GM12878 (cell line): ENCODE data around the gene TNFRSF8. TPM values are rescaled to one million over a fixed set of nuclear protein-coding genes. Genes with fewer than 3 reads are reported as not detected.

ENCODE experiments used
- CHD4 ChIP-seq: fragments of 200-600 bp; sonication (generic); IDR thresholded peaks from 2 replicates; pipeline ENCODE4 v1.6.1; 2016; ENCODE audit warnings: mild to moderate bottlenecking
- HCFC1 ChIP-seq: fragments of 150-350 bp; IDR thresholded peaks from 2 replicates; pipeline ENCODE4 v1.6.1; 2014; ENCODE audit warnings: low read length
- NFYA ChIP-seq: IDR thresholded peaks from 2 replicates; pipeline ENCODE4 v1.6.1; 2011; ENCODE audit warnings: low read depth, mild to moderate bottlenecking, low read length, improper control_type of control experiment, borderline replicate concordance
- NKRF ChIP-seq: fragments of 450-650 bp; conservative IDR thresholded peaks from 2 replicates; pipeline ENCODE4 v1.6.1; 2017; ENCODE audit warnings: mild to moderate bottlenecking, moderate library complexity
- SMAD1 ChIP-seq: fragments of 450-650 bp; IDR thresholded peaks from 2 replicates; pipeline ENCODE4 v1.6.1; 2018; ENCODE audit warnings: mild to moderate bottlenecking, low read depth; ENCODE audit not compliant: partially characterized antibody
- ZSCAN29 ChIP-seq: fragments of 450-650 bp; IDR thresholded peaks from 2 replicates; pipeline ENCODE4 v1.6.1; 2017; ENCODE audit warnings: mild to moderate bottlenecking, moderate library complexity
- polyA plus RNA-seq, 11 experiments: library from polyadenylated mRNA; depleted of rRNA in 4 of 11; unstranded in 6 of 11; stranded (reverse) in 5 of 11; fragments of >200 nt; fragmentation: Nextera tagmentation in 4 of 11; fragmentation: Illumina TruSeq in 1 of 11; extraction: Ambion mirVana in 4 of 11; extraction: Trizol in 1 of 11; gene quantifications; 1 replicate in 1 of 11; 2 replicates in 10 of 11; pipeline versions ENCODE4 v1.2.1 to v1.2.3, GENCODE V29; 2011 to 2016; ENCODE audit warnings: inconsistent platforms in 2 of 11, missing spikeins in 2 of 11, low read depth in 1 of 11
- total RNA-seq, 4 experiments: library from RNA; depleted of rRNA in 3 of 4; stranded (reverse); fragments of >200 nt in 3 of 4; fragmentation: Illumina TruSeq in 1 of 4; extraction: Trizol in 1 of 4; gene quantifications; 2 replicates each; pipeline versions ENCODE4 v1.2.1 to v1.2.3, GENCODE V29; 2013 to 2021
- TF ChIP-seq, protein P1 (sequence below): fragments of 150-350 bp; IDR thresholded peaks from 2 replicates; pipeline ENCODE4 v1.6.1; 2014; ENCODE audit warnings: mild to moderate bottlenecking, low read depth, low read length
- TF ChIP-seq, protein P2 (sequence below): fragments of 450-650 bp; IDR thresholded peaks from 2 replicates; pipeline ENCODE4 v1.6.1; 2017; ENCODE audit warnings: borderline replicate concordance
- TF ChIP-seq, protein P3 (sequence below): IDR thresholded peaks from 2 replicates; pipeline ENCODE4 v1.6.1; 2011; ENCODE audit warnings: borderline replicate concordance, low read depth, mild to moderate bottlenecking, moderate library complexity, low read length; ENCODE audit not compliant: insufficient read depth, poor library complexity, severe bottlenecking

The TNFRSF8 gene
- total and polyA plus RNA-seq, 10 of the 15 experiments (the other 5 are each of a cell fraction or from before 2014, with no cell fraction given) = 9.8 to 114 (median 58.8) TPM

DNA sequence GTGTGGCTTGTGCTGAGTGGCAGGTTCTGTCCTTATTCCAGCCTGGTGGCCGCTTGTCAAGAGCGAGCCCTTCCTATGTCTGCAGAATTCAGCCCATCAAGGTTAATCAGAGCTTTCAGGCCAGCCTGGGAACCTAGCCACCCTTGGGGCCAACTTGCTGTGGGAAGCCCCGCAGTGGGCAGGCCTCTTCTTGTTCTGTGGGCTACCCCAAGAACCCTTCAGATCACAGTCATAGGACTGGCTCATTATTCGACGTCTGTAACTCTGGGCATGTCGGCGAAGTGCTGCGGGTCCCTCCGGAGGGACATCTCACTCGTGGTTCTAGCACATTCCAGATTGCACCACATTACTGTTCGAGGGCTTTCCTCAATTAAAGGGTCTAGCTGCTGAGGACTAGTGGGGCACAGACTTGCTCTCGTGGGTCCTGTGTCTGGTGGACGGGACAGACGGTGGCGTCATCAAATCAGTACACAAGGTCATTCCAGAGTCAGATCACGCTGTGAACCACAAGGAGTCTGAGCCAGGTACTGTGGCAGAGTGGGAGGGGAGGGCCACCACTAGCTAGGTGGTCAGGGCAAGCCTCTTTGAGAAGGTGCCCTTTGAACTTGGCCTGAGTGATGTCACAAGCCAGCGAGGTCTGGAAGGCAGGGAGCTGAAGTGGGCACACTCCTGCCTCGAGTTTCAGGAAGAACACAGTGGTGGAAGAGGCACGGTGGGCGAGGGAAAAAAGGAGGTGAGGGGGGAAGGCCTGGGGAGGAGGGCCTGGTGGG lies 83.4 kb downstream of the TNFRSF8 start (continued):
- TF ChIP-seq, protein P1, sequence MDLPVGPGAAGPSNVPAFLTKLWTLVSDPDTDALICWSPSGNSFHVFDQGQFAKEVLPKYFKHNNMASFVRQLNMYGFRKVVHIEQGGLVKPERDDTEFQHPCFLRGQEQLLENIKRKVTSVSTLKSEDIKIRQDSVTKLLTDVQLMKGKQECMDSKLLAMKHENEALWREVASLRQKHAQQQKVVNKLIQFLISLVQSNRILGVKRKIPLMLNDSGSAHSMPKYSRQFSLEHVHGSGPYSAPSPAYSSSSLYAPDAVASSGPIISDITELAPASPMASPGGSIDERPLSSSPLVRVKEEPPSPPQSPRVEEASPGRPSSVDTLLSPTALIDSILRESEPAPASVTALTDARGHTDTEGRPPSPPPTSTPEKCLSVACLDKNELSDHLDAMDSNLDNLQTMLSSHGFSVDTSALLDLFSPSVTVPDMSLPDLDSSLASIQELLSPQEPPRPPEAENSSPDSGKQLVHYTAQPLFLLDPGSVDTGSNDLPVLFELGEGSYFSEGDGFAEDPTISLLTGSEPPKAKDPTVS = no peak
- TF ChIP-seq, protein P2, sequence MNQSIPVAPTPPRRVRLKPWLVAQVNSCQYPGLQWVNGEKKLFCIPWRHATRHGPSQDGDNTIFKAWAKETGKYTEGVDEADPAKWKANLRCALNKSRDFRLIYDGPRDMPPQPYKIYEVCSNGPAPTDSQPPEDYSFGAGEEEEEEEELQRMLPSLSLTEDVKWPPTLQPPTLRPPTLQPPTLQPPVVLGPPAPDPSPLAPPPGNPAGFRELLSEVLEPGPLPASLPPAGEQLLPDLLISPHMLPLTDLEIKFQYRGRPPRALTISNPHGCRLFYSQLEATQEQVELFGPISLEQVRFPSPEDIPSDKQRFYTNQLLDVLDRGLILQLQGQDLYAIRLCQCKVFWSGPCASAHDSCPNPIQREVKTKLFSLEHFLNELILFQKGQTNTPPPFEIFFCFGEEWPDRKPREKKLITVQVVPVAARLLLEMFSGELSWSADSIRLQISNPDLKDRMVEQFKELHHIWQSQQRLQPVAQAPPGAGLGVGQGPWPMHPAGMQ = no peak
- TF ChIP-seq SMAD1 = no peak
- TF ChIP-seq NFYA = no peak
- TF ChIP-seq NKRF = no peak
- no peak for TF ChIP-seq ZSCAN29
- TF ChIP-seq, protein P3, sequence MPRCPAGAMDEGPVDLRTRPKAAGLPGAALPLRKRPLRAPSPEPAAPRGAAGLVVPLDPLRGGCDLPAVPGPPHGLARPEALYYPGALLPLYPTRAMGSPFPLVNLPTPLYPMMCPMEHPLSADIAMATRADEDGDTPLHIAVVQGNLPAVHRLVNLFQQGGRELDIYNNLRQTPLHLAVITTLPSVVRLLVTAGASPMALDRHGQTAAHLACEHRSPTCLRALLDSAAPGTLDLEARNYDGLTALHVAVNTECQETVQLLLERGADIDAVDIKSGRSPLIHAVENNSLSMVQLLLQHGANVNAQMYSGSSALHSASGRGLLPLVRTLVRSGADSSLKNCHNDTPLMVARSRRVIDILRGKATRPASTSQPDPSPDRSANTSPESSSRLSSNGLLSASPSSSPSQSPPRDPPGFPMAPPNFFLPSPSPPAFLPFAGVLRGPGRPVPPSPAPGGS = peak; percentile 33
- TF ChIP-seq CHD4 = no peak
- TF ChIP-seq HCFC1 = no peak
